DOHH2 (cell line): ENCODE measurements around the gene PRR14L.

Experiments used
- H3F3A ChIP-seq: fragments of 200-600 bp; sonication (generic), shearing (Covaris generic); 2 replicates; pipeline ENCODE4 v1.6.0; 2016; ENCODE audit warnings: antibody characterized with exemption, mild to moderate bottlenecking; ENCODE audit not compliant: control insufficient read depth, insufficient read depth
- H3K27ac ChIP-seq: fragments of 200-600 bp; sonication (generic); 2 replicates; pipeline ENCODE4 v1.5.1; 2014; ENCODE audit warnings: low read depth, mild to moderate bottlenecking, low read length, moderate library complexity
- H3K27me3 ChIP-seq: fragments of 200-600 bp; sonication (generic); 2 replicates; pipeline ENCODE4 v1.6.1; 2014; ENCODE audit warnings: mild to moderate bottlenecking, low read length, mixed read lengths; ENCODE audit not compliant: control insufficient read depth
- H3K36me3 ChIP-seq: fragments of 200-600 bp; sonication (generic); 2 replicates; pipeline ENCODE4 v1.6.1; 2014; ENCODE audit warnings: mild to moderate bottlenecking, low read length, moderate library complexity, mixed read lengths; ENCODE audit not compliant: control insufficient read depth
- H3K4me1 ChIP-seq: fragments of 200-600 bp; sonication (generic); 2 replicates; pipeline ENCODE4 v1.6.1; 2014; ENCODE audit warnings: mild to moderate bottlenecking, low read length, mixed read lengths; ENCODE audit not compliant: control insufficient read depth
- H3K4me2 ChIP-seq: fragments of 200-600 bp; sonication (generic); 2 replicates; pipeline ENCODE4 v1.6.0; 2014; ENCODE audit warnings: mild to moderate bottlenecking, low read length, moderate library complexity
- H3K4me3 ChIP-seq: fragments of 200-600 bp; sonication (generic); 2 replicates; pipeline ENCODE4 v1.5.1; 2014; ENCODE audit warnings: mild to moderate bottlenecking, low read length, mixed read lengths
- H3K79me2 ChIP-seq: fragments of 200-600 bp; sonication (generic); 2 replicates; pipeline ENCODE4 v1.6.1; 2014; ENCODE audit warnings: mild to moderate bottlenecking, low read length, mixed read lengths; ENCODE audit not compliant: control insufficient read depth
- H3K9me2 ChIP-seq: fragments of 200-600 bp; sonication (generic); replicated peaks from 2 replicates; pipeline ENCODE4 v1.6.1; 2014; ENCODE audit warnings: mild to moderate bottlenecking, low read length, mixed read lengths; ENCODE audit not compliant: control insufficient read depth
- H3K9me3 ChIP-seq: fragments of 200-600 bp; sonication (generic); 2 replicates; pipeline ENCODE4 v1.6.1; 2014; ENCODE audit warnings: antibody characterized with exemption, low read length, mixed read lengths; ENCODE audit not compliant: control insufficient read depth, insufficient read depth
- H4K20me1 ChIP-seq: fragments of 200-600 bp; sonication (generic); 2 replicates; pipeline ENCODE4 v1.6.0; 2014; ENCODE audit warnings: low read depth, mild to moderate bottlenecking, antibody characterized with exemption, low read length, moderate library complexity; ENCODE audit not compliant: control insufficient read depth, insufficient read depth
- EZH2phosphoT487 ChIP-seq: fragments of 200-600 bp; sonication (generic); IDR thresholded peaks from 2 replicates; pipeline ENCODE4 v1.6.1; 2017; ENCODE audit warnings: borderline replicate concordance, mild to moderate bottlenecking, antibody characterized with exemption, low read length, moderate library complexity, mixed read lengths
- TF ChIP-seq, protein P1 (sequence below): fragments of 200-600 bp; sonication (generic); IDR thresholded peaks from one replicate; pipeline ENCODE4 v1.5.1; 2014; ENCODE audit warnings: antibody characterized with exemption, mild to moderate bottlenecking, low read depth, low read length; ENCODE audit not compliant: poor library complexity, severe bottlenecking

PRR14L gene

DNA sequence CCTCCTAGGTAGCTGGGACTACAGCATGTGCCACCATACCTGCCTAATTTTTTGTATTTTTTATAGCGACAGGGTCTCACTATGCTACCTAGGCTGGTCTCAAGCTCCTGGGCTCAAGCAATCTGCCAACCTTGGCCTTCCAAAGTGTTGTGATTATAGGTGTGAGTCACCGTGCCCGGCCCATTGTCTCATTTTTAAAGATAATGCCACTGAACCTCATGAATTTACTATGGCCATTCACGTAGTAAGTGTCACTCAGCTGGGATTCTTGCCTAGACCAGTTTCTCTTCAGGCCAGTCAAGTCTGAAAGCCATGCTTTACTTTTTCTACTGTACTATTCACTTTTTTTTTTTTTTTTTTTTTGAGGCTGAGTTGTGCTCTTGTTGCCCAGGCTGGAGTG is 26.3 kb upstream of the PRR14L start:
- Histone ChIP-seq H3F3A (no peaks in the 10 kb centered on the region), H3K4me2 (no peak overlapping the region), H3K4me1 (no peaks in the 10 kb centered on the region), H3K9me2 (no peaks in the 10 kb centered on the region), H3K4me3 (no peak overlapping the region), H3K27ac (no peak overlapping the region), H3K36me3 (peaks cover 52% of the 10 kb centered on the region), H3K79me2 (no peaks in the 10 kb centered on the region), H3K9me3 (no peaks in the 10 kb centered on the region), H3K27me3 (no peaks in the 10 kb centered on the region), H4K20me1 (no peaks in the 10 kb centered on the region)
- no peak for TF ChIP-seq EZH2phosphoT487
- TF ChIP-seq, protein P1, sequence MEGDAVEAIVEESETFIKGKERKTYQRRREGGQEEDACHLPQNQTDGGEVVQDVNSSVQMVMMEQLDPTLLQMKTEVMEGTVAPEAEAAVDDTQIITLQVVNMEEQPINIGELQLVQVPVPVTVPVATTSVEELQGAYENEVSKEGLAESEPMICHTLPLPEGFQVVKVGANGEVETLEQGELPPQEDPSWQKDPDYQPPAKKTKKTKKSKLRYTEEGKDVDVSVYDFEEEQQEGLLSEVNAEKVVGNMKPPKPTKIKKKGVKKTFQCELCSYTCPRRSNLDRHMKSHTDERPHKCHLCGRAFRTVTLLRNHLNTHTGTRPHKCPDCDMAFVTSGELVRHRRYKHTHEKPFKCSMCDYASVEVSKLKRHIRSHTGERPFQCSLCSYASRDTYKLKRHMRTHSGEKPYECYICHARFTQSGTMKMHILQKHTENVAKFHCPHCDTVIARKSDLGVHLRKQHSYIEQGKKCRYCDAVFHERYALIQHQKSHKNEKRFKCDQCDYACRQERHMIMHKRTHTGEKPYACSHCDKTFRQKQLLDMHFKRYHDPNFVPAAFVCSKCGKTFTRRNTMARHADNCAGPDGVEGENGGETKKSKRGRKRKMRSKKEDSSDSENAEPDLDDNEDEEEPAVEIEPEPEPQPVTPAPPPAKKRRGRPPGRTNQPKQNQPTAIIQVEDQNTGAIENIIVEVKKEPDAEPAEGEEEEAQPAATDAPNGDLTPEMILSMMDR, result no peak

DNA sequence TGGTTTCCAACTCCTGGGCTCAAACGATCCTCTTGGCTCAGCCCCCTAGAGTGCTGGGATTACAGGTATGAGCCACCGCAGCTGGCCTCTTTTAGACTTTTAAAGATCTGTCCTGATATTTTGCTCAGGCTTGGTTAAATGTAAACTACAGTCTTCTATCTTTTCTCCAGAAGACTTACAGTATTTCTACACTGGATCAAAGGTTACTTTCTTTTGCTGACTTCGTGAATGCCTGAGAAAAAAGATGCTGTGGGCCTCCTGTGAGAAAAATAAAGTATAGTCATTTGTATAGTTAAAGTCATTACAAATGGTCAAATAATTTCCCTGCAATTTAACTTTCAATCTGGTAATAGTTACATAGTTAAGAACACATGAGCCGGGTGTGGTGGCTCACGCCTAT is 23.5 kb upstream of the PRR14L start:
- no peaks in the 10 kb centered on the region for H3F3A ChIP-seq
- no peaks in the 10 kb centered on the region for H3K4me1 ChIP-seq
- no peaks in the 10 kb centered on the region for H3K9me2 ChIP-seq
- TF ChIP-seq, protein P1, result no peak
- TF ChIP-seq EZH2phosphoT487, result no peak
- no peaks in the 10 kb centered on the region for H4K20me1 ChIP-seq
- peaks cover 54% of the 10 kb centered on the region for H3K36me3 ChIP-seq
- H3K4me3 ChIP-seq, result no peak overlapping the region
- no peaks in the 10 kb centered on the region for H3K79me2 ChIP-seq
- no peaks in the 10 kb centered on the region for H3K27me3 ChIP-seq
- no peak overlapping the region for H3K4me2 ChIP-seq
- H3K9me3 ChIP-seq, result no peaks in the 10 kb centered on the region
- no peak overlapping the region for H3K27ac ChIP-seq

DNA sequence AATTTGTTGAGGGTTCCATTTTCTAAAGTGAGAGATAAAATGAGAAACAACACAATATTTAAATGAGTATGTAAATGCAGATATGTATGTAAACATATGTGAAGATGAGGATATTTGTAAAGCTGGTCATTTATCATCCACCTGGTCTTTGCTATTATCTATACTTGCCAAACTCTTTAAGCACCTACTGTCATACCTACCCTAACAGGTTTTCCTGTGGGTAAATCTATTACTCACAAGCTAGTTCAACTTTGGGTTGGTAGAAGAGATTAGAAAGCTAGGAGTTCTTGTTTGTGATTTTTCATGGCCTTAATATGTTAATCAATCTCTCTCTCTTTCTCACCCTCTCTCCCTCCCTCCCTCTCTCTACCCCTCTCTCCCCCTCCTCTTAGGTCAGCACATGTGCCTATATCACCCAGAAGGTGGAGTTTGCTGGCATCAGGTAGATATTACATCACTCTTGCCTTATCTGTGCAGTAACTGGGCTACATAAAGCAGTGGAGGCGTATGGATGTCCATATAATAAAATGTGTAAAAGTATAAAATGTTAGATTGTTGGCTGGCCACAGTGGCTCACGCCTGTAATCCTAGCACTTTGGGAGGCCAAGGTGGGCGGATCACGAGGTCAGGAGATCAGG is 18.6 kb upstream of the PRR14L start:
- no peak overlapping the region for H3K4me3 ChIP-seq
- no peaks in the 10 kb centered on the region for H3K9me2 ChIP-seq
- no peaks in the 10 kb centered on the region for H3K9me3 ChIP-seq
- no peaks in the 10 kb centered on the region for H3K27me3 ChIP-seq
- H3K4me1 ChIP-seq, result no peaks in the 10 kb centered on the region
- no peaks in the 10 kb centered on the region for H3F3A ChIP-seq
- H3K36me3 ChIP-seq, result peaks cover 70% of the 10 kb centered on the region
- no peak overlapping the region for H3K4me2 ChIP-seq
- no peak overlapping the region for H3K27ac ChIP-seq
- H4K20me1 ChIP-seq, result no peaks in the 10 kb centered on the region
- no peaks in the 10 kb centered on the region for H3K79me2 ChIP-seq
- TF ChIP-seq, protein P1, result no peak
- no peak for TF ChIP-seq EZH2phosphoT487
